GM19328 (cell line): ENCODE results near the gene FAM3B.

Experiments
- ATAC-seq: cut with Tn5 transposase; IDR thresholded peaks from one replicate; pipeline ENCODE4 v1.9.1; 2021; ENCODE audit warnings: mild to moderate bottlenecking, moderate library complexity; ENCODE audit not compliant: unreplicated experiment

Gene FAM3B

DNA sequence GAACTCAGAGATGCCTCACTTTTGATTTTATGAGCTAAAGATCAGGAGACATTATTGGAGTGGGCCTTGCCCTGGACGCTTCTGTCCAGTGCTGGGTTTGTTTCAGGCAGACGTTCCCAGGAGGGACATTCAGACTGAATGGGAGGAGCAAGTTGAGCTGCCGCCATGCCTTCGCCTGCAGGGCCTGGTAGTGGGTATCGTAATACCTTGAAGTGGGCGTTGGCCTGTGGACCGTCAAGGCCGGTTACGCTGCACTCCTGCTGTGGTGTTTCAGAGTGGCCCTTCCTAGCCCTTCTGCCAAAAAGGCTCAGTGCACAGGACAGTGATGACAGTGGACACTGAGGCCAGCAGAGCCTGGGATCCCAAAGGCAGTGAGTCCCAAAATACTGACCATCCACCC, 1.6 kb downstream of the FAM3B start:
- ATAC-seq, result no peak

DNA sequence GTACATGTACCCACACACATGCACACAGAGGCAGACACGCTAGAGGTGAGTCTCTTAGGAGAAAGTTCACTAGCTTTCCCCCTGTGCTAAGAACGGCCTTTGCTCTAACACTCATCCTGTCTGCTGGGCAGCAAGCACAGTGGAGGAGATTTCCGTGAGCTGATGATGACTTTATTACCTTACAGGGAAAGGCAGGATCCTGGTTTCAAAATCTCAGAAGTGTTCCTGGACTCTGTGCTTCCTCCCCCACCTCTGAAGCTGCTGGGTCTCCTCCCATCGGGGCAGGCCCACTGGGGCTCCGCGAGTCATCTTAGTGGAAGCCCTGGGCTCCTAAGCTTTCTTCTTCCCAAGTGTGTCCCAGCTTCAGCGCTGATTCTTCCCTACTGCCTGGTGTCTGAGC, 2.7 kb downstream of the FAM3B start:
- no peak for ATAC-seq

DNA sequence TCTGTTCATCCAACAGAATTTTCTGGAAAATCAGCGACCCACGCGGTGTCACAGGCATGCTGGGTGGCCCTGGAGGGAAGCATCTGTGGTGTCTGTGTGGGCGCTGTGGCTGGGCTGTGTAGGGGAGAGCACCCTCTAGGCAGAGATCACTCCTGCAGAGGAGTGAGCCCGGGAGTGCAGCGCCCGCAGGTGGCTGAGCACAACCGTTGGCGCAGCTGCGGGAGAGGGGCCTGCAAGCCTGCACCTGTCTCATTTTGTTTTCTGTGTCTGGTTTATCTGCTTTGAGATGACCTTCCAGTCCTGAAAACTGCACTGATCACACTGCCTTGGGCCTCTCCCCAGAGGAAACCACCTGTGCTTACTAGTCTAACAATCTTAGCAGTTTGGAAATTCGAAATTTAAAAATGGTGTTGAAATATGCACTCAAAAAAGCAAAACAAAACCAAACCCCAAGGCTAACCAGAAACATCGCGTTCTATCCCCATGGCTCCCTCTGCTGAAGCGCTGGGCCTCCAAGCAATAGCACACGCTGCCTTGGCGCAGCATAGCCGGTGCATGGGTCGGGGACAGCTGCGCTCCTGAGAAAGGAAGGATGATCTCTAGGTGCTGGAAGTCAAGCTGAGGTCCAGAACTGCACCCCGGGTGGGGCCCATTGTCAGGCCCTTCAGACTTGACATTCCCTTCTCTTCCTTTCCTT, 4.8 kb downstream of the FAM3B start:
- ATAC-seq, result no peak

DNA sequence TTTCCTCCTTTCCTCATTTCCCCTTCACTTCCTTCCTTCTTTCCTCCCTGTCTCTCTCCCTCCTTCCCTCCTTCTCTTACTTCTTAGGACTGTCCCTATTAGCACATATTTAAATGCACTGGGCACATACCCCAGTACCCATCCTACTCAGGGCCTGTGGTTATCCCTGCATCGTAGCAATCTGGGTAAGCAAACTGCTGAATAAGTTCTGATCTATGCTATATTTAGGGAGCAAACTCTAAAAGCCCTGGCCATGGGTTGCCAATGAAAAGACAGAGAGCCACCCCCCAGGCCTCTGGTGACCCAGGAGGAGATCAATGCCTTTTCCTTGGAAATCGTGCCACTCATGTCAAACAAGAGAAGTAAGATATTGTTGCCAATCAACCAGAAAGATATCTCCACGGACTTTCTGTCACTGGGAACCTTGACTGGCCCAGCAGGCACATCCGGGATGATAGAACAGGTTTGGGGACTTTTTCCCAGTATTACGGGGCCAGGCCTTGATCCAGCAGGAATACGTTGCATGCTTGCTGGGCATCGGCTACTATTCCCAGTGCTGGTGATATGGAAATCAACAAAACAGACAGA, 5.4 kb downstream of the FAM3B start:
- ATAC-seq, result no peak

DNA sequence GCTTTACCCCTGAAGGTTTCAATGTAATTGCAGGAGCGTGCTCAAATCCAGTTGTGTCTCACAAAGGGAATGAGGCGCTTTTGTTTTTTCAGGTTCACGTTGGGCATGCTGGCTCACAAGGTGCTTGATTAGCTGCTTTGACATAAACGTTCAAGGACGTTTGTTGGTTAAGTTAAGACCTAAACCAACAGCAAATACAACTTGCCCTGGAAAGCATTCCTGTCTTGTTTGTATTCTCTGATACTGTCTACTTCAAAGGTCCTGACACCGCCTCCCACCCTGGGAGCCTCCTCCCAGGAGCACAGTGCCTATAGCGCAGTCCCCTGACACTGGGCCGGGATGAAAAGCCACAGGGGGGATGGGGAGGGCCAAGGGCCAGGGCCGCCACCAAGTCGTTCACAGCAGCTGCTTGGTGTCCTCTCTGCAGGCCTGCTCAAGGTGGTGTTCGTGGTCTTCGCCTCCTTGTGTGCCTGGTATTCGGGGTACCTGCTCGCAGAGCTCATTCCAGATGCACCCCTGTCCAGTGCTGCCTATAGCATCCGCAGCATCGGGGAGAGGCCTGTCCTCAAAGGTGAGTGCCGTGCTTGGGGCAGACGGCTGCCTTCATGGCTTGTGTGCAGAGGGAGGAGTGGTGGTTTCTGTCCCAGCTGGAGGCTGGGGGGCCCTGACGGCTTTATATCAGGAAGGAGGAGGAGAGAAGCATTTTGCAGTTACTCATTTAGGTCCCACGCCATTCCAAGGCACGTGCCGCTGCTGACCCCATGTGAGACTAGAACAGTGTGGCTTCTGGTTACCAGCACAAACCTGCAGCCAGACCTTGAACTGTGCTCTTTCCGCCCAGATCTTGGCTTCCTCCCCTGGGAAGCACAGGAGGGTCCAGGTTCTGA, 6.1 kb downstream of the FAM3B start:
- no peak for ATAC-seq

DNA sequence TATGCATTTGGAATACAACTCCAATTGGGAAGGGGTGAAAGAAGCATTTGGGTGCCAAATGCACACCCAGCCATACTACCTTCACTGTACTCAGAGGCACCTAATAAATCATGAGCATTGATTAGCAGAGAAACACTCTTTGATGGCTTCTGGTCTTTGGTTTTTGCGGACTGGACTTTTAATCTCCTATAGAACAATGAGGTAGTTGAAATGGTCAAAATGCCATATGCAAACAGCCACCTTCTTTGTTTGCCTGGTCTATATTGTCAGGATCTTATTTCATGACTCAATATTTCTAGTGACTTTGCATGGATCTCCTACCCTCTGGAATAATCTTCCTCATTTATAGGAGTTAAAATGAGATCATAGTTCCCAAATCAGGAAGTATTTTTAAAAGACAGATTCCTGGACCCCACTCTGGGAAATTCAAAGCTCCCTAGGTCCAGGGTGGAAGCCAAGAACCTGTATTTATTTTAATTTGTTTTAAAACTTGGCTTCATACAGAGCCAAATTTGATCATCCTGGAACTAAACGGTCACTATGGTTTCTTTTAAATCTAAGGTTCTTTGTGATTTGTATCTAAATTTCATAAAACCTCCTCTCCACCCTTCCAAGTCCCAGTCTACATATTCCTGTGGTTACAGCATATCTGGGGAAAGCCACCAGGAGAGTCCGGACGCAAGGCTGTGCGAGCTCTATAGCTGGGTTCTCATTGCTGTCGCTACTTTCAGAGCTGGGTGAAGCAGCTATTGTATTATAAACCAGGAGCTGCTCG, 8.7 kb downstream of the FAM3B start:
- no peak for ATAC-seq

DNA sequence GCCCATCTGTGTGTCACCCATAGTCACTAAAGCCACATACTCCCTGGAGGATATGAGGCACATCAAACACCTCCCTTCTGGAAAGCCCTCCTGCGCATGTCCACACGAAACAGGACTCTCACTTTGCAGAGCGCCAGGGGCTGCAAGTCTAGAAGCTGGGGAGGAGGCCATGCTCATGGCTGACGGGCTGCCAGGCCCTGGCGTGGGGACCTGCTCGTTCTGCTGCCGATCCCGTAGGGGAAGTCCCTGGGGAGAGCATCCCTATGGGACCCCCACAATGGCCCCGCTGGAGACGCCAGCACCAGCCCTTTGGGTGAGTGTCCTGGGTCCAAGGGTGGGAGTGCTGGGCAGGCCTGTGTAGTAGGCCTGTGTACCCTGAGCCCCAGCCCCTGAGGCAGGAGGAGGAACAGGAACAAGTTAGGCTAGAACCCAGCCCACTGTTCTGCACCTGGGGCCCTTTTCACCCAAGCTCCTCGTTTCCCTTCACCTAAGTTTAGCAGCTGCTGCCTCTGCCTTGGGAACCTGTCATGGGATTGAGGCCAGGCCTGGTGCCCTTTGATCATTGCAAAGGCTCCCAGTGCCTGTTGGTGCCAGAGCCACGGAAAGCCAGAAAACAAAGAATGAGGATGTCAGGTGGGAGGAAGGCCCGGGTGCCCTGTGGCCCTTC, 9.9 kb downstream of the FAM3B start:
- ATAC-seq, result no peak

DNA sequence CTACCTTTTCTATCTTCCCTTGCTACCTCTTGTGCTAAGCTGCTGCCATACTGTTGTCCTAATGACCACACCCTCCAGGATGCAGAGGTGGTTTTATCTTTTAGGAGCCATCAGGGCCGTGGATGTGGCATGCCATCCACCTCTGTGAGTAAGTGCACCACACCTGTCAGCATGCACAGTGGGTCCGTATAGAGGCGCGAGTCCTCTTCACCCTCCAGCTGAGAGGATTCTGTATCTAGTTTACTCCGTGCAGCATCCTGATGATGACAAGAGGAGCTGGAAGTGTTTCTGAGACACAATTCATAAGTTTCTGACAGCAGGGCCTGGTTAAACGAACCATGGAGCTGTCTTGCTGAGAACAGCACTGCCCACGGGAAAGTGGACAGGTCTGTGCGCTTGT, 11.2 kb downstream of the FAM3B start:
- no peak for ATAC-seq

DNA sequence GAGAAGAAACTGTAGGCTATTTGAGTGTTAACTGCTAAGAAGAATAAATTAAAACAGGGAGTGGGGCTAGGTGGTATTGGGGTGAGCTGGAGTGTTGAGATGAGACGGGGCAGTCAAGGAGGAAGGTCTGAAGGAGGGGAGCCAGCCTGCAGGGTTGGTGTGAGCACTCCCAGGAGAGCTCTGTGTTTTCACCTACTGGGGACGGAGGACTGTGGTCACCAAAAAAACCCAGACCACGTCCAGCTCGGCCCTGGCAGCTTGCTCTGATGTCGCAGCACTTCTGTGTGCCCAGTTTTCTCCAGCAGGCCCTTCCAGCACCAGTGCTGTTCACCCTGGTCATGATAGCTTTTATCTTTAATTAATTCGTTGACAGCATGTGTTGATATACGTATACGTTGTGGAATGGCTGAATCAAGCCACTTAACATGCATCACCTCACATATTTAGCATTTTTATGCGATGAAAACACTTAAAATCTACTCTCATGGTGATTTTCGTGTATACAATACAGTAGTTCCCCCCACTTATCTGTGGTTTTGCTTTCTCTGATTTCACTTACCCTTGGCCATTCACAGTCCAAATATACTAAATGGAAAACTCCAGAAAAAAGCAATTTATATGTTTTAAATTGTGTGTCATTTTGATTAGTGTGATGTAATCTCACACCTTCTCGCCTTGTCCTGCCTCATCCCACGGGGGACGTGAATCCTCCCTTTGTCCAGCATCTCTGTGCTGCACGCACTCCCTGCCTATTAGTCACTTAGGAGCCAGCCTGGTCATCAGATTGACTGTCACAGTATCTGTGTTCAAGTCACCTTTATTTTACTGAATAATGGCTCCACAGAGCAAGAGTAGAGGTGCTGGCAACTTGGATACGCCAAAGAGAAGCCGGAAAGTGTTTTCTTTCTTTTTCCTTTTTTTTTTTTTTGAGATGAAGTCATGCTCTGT, 12.3 kb downstream of the FAM3B start:
- ATAC-seq, result no peak

DNA sequence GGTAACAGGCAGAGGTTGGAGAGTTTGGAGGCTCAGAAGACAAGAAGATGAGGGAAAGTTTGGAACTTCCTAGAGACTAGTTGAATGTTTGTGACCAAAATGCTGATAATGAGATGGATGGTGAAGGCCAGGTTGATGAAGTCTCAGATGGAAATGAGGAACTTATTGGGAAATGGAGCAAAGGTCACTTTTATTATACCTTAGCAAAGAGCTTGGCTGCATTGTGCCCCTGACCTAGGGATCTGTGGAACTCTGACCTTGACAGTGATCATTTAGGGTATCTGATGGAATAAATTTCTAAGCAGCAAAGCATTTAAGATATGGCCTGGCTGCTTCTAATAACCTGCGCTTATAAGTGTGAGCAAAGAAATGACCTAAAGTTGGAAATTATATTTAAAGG, 17.2 kb downstream of the FAM3B start:
- no peak for ATAC-seq

DNA sequence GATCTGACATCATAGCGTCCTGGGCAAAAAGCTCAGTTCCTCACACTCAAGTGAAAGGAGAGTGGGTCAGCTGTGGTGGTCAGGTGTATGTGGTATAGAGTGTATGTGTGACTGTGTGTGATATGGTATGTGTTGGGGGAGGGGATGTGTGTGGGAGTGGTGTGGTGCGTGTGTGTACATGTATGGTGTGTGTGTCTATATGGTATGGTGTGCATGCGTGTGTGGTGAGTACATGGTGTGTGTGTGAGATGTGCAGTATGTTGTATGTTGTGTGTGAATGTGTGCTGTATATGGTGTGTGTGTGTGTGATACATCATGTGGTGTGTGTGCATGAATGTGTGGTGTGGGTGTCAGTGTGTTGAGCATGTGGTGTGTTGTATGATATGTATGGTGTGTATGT, 20.9 kb downstream of the FAM3B start:
- no peak for ATAC-seq

DNA sequence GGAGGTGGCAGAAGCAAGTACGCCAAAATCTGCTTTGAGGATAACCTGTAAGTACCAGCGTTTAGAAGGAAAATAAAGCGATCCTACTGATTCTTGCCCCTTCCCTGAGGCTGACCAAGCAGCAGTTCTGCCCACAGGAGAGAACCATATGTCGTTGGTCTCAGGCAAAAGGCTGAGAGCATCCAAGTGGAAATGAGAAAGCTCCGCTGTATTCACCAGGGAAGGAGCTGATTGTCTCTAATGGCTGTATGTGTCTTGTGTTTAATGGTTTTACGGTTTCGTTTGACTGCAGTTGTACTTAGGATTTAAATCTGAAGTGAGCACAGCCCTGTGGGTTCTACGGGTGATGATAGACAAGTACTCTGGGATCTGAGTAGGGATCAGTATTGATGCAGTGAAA, 21.9 kb downstream of the FAM3B start:
- ATAC-seq, result no peak

DNA sequence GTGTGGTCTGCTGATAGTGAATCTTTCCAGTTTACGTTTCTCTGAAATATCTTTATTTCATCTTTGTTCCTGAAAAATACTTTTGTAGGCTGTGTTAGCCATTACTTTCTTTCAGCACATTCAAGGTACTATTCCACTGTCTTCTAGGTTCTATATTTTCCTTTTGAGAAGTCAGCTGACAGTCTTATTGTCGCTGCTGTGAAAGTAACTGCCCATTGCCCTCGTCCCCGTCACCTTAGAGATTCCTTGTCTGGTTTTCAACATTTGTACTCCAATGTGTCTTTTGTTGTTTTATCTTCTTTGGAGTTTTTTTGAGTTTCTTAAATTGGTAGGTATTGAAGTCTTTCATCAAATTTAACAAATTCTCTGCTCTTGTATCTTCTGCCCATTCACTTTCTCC, 25.4 kb downstream of the FAM3B start:
- ATAC-seq, result no peak

DNA sequence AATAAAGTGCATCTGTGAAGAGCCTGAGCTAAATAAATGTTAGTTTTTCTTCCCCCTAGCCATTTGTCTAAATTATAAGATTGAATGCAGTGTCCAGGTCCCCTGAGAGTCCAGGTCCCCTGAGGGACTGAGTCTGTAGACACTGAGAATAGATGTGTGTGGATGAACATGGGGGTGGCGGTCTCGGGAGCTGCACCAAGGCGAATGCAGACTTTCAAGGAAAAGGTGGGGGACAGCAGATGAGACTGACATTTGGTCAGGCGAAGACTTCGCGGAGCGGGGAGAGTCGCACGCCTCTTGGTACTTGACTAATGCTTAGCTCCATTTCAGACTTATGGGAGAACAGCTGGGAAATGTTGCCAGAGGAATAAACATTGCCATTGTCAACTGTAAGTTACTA, 27.5 kb downstream of the FAM3B start:
- ATAC-seq, result no peak

DNA sequence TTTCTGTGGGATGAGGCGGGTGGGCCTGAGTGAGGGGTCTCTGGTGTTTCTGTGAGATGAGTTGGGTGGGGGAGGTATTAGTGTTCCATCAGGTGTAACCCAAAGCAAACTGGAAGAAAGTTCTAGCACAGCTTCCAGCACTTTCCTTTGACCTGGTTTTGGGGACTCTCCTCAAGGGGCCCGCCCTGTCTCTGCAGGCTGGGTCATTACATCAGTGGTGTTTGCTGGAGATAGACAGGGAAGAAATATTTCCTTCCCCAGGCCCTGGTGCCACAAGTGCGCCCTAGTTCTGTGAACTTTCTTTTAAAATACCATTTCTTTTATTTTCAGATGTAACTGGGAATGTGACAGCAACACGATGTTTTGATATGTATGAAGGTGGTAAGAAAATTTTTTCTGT, 28.8 kb downstream of the FAM3B start:
- ATAC-seq, result no peak

DNA sequence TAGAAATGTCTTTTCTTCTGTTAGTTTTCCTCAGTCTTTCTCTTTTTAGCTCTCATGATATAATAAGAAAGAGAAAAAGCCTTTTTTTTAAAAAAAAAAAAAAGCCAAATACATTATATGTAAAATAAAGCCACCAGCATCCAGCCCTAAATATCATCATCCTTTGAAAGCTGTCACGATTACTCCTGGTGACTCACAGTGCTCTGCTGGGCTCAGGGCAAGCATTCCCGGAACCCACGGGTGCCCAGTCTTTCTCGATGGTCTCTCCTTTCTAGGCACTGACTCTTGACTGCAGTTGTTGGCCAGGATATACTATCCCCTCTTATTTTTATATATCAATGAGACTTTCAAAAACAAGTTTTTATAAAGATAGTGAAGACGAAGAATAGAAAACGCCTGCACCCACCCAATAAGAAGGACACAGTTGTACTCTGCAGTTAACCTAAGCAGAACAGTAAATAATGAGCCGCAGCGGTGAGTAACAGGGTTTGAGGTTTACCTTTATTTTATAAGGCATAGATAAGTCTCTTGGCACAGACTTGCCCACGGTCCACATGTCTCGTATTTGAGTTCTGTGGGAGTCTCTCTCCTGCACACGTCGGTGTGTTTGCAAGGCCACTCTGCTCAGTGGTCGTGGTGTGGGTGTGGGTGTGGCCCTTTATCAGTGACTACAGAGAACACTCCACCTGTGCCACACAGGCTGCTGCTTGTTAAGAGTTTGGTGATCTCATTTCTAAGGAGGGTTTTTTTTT, 29.5 kb downstream of the FAM3B start:
- no peak for ATAC-seq

DNA sequence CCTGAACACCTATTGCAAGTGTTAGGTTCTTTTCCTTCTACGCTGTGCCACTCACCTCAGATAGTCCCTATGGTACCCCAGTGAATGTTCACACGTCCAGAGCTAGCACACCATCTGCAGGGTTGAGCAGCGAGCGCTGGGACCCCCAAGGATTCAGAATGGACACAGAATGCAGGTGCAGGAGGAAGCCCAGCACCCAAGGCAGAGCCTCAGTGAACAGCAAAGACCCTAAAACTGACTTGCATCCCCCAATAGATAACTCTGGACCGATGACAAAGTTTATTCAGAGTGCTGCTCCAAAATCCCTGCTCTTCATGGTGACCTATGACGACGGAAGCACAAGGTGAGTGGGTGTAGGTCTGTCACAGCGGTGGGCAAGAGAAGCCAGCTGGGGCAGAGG, 30.2 kb downstream of the FAM3B start:
- no peak for ATAC-seq

DNA sequence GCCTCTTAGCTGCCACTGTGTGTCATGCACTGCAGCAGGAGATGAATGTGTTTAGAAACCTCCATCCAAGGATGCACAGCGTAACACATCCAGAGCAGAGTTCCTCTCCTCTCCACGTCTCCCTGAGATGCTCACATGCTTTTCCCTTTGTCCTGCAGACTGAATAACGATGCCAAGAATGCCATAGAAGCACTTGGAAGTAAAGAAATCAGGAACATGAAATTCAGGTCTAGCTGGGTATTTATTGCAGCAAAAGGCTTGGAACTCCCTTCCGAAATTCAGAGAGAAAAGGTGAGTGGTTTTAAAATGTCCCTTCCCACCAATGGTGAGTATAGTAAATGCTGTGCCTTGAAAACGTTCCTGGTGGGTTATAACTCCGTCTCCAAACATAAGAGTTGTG, 31.8 kb downstream of the FAM3B start:
- no peak for ATAC-seq

DNA sequence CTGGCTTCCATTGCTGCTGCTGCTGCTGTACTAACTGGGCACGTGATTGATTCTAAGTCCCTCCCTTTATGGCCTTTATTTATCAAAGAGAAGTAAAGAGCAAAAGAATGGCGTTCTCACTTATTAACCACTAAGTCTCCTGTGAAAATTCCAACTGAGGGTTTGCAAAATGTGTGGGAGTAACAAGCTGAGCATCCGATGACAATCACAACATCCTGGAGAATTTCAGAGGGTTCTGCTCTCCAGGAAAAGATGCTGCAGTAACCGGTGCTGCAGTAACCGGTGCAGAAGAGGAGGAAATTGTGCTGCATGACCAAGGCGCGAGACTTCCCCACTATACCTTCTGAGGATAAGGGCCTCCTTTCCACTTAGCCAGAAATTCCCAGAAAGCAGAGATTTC, 32.5 kb downstream of the FAM3B start:
- ATAC-seq, result no peak
